Heart right ventricle (tissue), 16 donors: ENCODE measurements around the gene RSBN1L. TPM values are rescaled to one million over a fixed set of nuclear protein-coding genes. Genes with fewer than 3 reads are reported as not detected.
A peak's percentile ranks its signal among the peaks of the same experiment; 100 is the strongest.

Experiments used
- ATAC-seq, 8 donors: fragments of 200-7000 bp; cut with Tn5 transposase; one replicate each; pipeline ENCODE4 v1.9.1; 2020; ENCODE audit warnings: mild to moderate bottlenecking in 8 of 8, moderate library complexity in 8 of 8, moderate number of reproducible peaks in 1 of 8
- DNase-seq, 2 donors: peaks; one replicate each; pipeline ENCODE4 v3.0.0-alpha.2; 2020
- H3K27ac ChIP-seq, 10 donors: fragments of 200-600 bp; sonication (generic) in 2 of 10; one replicate each; pipeline versions ENCODE4 v1.5.0 to v1.8.0; 2020 to 2022; ENCODE audit warnings: mild to moderate bottlenecking in 3 of 10
- H3K27me3 ChIP-seq, 7 donors: fragments of 200-600 bp; one replicate each; pipeline ENCODE4 v1.8.0; 2021 to 2022; ENCODE audit warnings: mild to moderate bottlenecking in 2 of 7
- H3K36me3 ChIP-seq, 9 donors: fragments of 200-600 bp; sonication (generic) in 1 of 9; one replicate each; pipeline versions ENCODE4 v1.5.0 to v1.8.0; 2020 to 2022; ENCODE audit warnings: mild to moderate bottlenecking in 2 of 9
- H3K4me1 ChIP-seq, 9 donors: fragments of 200-600 bp; sonication (generic) in 1 of 9; one replicate each; pipeline versions ENCODE4 v1.5.0 to v1.8.0; 2020 to 2022; ENCODE audit warnings: mild to moderate bottlenecking in 4 of 9
- H3K4me3 ChIP-seq, 10 donors: fragments of 200-600 bp; sonication (generic) in 2 of 10; one replicate each; pipeline versions ENCODE4 v1.5.0 to v1.8.0; 2020 to 2022; ENCODE audit warnings: mild to moderate bottlenecking in 7 of 10, moderate library complexity in 2 of 10
- H3K9me3 ChIP-seq, 11 donors: fragments of 200-600 bp in 10 of 11; sonication (generic) in 2 of 11; one replicate each; pipeline versions ENCODE4 v1.5.0 to v1.8.0; 2013 to 2022; ENCODE audit warnings: mild to moderate bottlenecking in 2 of 11, control low read depth in 1 of 11, moderate library complexity in 1 of 11
- CTCF ChIP-seq, 9 donors: fragments of 200-600 bp; sonication (generic) in 2 of 9; IDR thresholded peaks; one replicate each; pipeline versions ENCODE4 v1.5.0 to v1.8.0; 2021 to 2022; ENCODE audit warnings: antibody characterized with exemption in 9 of 9, mild to moderate bottlenecking in 5 of 9, moderate library complexity in 1 of 9
- WGBS, 2 donors: extraction: QIAGEN DNeasy Blood & Tissue Kit; methylation state at CpG; one replicate each; pipeline ENCODE4 v1.1.7; 2013; ENCODE audit warnings: inconsistent platforms in 1 of 2; 5-methylcytosine and 5-hydroxymethylcytosine counted together
- intact Hi-C, 10 donors: fragments of 100-400 bp; cut with DNase I; formaldehyde crosslinking; loops; one replicate each; pipeline versions ENCODE4 v1.11.1 to v1.14.2; 2022
- polyA plus RNA-seq, 2 donors: library from polyadenylated mRNA; stranded (reverse); fragments of 200-250 nt; gene quantifications; one replicate each; pipeline ENCODE4 v1.2.3, GENCODE V29; 2013
- total RNA-seq, 10 donors: library from RNA; stranded (reverse); fragmentation: NEBNext Ultra II Directional in 3 of 10; extraction: Animal tissue kit (Norgen Biotek cat#: 25700) in 3 of 10; gene quantifications; one replicate each; pipeline versions ENCODE4 v1.2.1 to v1.2.4, GENCODE V29; 2021 to 2023
- donor health status: Arrhythmogenic right ventricular cardiomyopathy.
- donor health status: ischemic (EF 13 %, LVEDD 7.1; RV severe dilation, severe dysfunction).
- donor health status: healthy with polysubstance abuse.
- donor health status: DM: no; HTN: yes; CAD: no.
- donor health status: DM: no; HTN: no; CAD: no.
- donor health status: ischemic (EF 25% LVEDD 6.9; RV normal size, moderate dysfunction).
- donor health status: ischemic (EF 25% LVEDD 5.7; RV mildly dilated, moderate dysfunction).
- donor health status: healthy.
- donor health status: DM: yes; HTN: yes; CAD: no.
- donor health status: Ischemic cardiomyopathy.
- donor health status: ischemic (EF 35%, LVEDD 5.7; RV mildly dilated, moderate dysfunction).
- donor health status: nonischemic (EF 11% LVEDD 7.7; RV severe dilation, severe dysfunction).
- donor health status: DM: yes; HTN: yes; CAD: no.
- donor health status: PGD.
- donor health status: ischemic (EF 29% LVEDD 5.4; RV normal size, mild dysfunction).
- donor health status: nonischemic (EF 23%, LVEDD 6.1; RV moderate dilation, normal function).

RSBN1L gene
- total and polyA plus RNA-seq, 12 donors: 3.3 to 11.8 (median 9.6) TPM

- TF ChIP-seq CTCF (IDR thresholded peaks at IDR 0.05): no peak
- peaks cover 0 to 43% (median 6%) of the 10 kb centered on the region in 11 donors for H3K9me3 ChIP-seq
- intact Hi-C loops: no loop called here
- no peaks in the 10 kb centered on the region for H3K36me3 ChIP-seq
- no peak overlapping the region for H3K4me3 ChIP-seq
- ATAC-seq (no peak), DNase-seq (no peak)
- 81 to 83% methylated on average over 2 of the region's 2 CpGs for WGBS, 2 donors
- peaks cover 0 to 26% (median 13%) of the 10 kb centered on the region in 9 donors for H3K4me1 ChIP-seq
- no peak overlapping the region for H3K27ac ChIP-seq
- no peaks in the 10 kb centered on the region for H3K27me3 ChIP-seq
Measured at GRCh38 chr7:77826300-77826699, 130.0 kb downstream of the RSBN1L start.

GRCh38 chr7:77827999-77828398 lies 131.7 kb downstream of the RSBN1L start:
- intact Hi-C loops: no loop called here
- DNase-seq (no peak), ATAC-seq (no peak)
- WGBS, 2 donors: 67 to 69% methylated on average over 2 of the region's 2 CpGs
- H3K4me3 ChIP-seq: no peak overlapping the region
- H3K4me1 ChIP-seq: peaks cover 0 to 26% (median 13%) of the 10 kb centered on the region in 9 donors
- H3K9me3 ChIP-seq: peaks cover 0 to 31% (median 3%) of the 10 kb centered on the region in 11 donors
- no peak for TF ChIP-seq CTCF (IDR thresholded peaks at IDR 0.05)
- H3K27ac ChIP-seq: no peak overlapping the region
- H3K36me3 ChIP-seq: no peaks in the 10 kb centered on the region
- no peaks in the 10 kb centered on the region for H3K27me3 ChIP-seq

DNA sequence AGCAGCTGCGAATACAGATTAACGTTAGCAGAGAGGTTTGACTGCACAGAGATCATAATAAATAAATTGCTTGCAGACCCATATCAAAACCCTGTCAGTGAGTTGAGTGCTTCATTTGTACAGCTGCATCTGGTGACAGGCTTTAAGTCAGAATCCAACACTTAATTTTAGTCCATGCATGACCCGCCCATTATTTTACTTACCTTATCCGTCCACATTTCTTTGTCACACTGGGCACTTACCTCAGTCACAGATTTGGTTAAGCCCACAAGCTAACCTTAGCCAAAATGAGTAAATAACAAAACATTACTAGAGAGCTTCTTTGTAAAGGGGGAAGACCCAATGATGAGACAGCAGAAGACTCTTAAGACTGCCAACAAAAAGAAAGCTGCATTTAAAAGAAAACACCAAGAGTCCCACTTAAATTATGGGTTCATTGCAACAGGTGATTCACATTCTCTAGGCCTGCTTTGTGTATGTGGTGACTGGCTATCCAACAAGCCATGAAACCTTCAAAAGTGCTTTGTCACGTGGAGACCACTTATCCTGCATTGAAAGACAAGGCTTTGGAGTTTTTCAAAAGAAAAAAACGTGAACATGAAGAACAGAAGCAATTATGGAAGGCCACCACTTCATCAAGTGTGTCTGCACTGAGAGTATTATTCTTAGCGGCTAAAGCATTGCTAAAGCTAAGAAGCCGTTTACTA lies 134.5 kb downstream of the RSBN1L start:
- no peaks in the 10 kb centered on the region for H3K36me3 ChIP-seq
- H3K9me3 ChIP-seq: peaks cover 0 to 15% (median 3%) of the 10 kb centered on the region in 11 donors
- H3K4me1 ChIP-seq: peaks cover 0 to 28% (median 19%) of the 10 kb centered on the region in 9 donors
- H3K4me3 ChIP-seq: no peak overlapping the region
- intact Hi-C loops: no loop called here
- DNase-seq (no peak), ATAC-seq (peak in 4 of 8 donors; percentile 18 to 39 (median 30))
- no peak overlapping the region for H3K27ac ChIP-seq
- H3K27me3 ChIP-seq: no peaks in the 10 kb centered on the region
- 63 to 74% methylated on average over 8 of the region's 8 CpGs for WGBS, 2 donors
- TF ChIP-seq CTCF (IDR thresholded peaks at IDR 0.05): no peak

- H3K9me3 ChIP-seq: peaks cover 0 to 8% (median under 1%) of the 10 kb centered on the region in 11 donors
- no peak overlapping the region for H3K27ac ChIP-seq
- peaks cover 0 to 28% (median 19%) of the 10 kb centered on the region in 9 donors for H3K4me1 ChIP-seq
- no peaks in the 10 kb centered on the region for H3K27me3 ChIP-seq
- ATAC-seq: no peak
- no peak for TF ChIP-seq CTCF (IDR thresholded peaks at IDR 0.05)
- intact Hi-C loops: no loop called here
- H3K36me3 ChIP-seq: no peaks in the 10 kb centered on the region
- WGBS, 2 donors: 95 to 97% methylated on average over 7 of the region's 7 CpGs
- no peak overlapping the region for H3K4me3 ChIP-seq
- no peak for DNase-seq
Measured at GRCh38 chr7:77831481-77831880, 135.2 kb downstream of the RSBN1L start.
